ENCODE data around the gene UQCRH. TPM values are rescaled to one million over a fixed set of nuclear protein-coding genes. Genes with fewer than 3 reads are reported as not detected.
"Not testable (repeated sequence)": the region's sequence is repeated elsewhere in the genome, so short reads cannot be mapped to it uniquely, and the experiment has no call there.

UQCRH gene
- total and polyA plus RNA-seq, 5 experiments from 2014 or later = 130 to 371 (median 293) TPM

DNA sequence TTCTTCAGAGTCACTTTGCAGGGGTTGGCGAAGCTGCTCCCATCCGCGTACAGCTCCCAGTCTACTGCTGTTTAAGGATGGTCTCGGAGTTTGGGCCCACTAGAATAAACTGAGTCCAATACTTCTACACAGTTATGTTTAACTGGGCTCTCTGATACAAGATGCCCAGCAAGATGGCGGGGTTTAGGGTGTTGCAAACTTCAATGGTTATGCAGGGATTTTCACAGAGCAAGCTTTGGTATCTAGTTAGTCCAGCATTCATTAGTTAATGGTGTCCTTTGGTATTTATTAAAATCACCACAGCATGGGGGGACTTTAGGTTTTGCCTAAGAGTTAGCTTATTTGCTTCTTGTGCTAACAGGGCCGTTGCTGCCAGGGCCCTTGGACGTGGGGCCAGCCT lies 24.7 kb downstream of the UQCRH start:
- DNase-seq, H3K27ac Mint-ChIP-seq, H3K4me3 Mint-ChIP-seq, H3K9me3 Mint-ChIP-seq, H3K36me3 Mint-ChIP-seq, H3K4me1 Mint-ChIP-seq, ATAC-seq, H3K27me3 Mint-ChIP-seq: not testable (repeated sequence)
- POLR2A ChIA-PET = interaction anchor here (1.0 kb wide), 1 partner anchor 13 kb away, joined by 3 read pairs; the partner anchor contains the start of gene NSUN4

DNA sequence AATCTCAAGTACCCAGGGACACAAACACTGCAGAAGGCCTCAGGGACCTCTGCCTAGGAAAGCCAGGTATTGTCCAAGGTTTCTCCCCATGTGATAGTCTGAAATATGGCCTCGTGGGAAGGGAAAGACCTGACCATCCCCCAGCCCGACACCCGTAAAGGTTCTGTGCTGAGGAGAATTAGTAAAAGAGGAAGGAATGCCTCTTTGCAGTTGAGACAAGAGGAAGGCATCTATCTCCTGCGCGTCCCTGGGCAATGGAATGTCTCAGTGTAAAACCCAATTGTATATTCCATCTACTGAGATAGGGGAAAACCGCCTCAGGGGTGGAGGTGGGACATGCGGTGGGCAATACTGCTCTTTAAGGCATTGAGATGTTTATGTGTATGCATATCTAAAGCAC lies 26.3 kb downstream of the UQCRH start:
- POLR2A ChIA-PET, ATAC-seq, H3K4me1 Mint-ChIP-seq, H3K27ac Mint-ChIP-seq, DNase-seq, H3K27me3 Mint-ChIP-seq, H3K9me3 Mint-ChIP-seq, H3K4me3 Mint-ChIP-seq, H3K36me3 Mint-ChIP-seq: not testable (repeated sequence)

DNA sequence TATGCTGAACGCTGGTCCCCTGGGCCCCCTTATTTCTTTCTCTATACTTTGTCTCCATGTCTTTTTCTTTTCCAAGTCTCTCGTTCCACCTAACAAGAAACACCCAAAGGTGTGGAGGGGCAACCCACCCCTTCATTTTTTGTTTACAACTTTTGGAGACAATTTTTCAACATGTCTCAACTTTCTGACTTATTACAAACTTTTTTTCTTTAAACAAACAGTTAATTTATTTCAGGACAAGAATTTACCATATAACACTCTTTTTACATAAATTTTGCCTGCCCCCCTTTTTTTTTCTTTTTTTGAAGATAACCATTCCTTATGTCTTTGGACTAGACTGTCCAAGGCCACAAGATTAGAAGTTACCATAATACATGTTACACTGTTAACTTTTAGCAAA lies 26.9 kb downstream of the UQCRH start:
- POLR2A ChIA-PET, H3K4me3 Mint-ChIP-seq, H3K36me3 Mint-ChIP-seq, H3K4me1 Mint-ChIP-seq, H3K27me3 Mint-ChIP-seq, ATAC-seq, DNase-seq, H3K27ac Mint-ChIP-seq, H3K9me3 Mint-ChIP-seq: not testable (repeated sequence)

DNA sequence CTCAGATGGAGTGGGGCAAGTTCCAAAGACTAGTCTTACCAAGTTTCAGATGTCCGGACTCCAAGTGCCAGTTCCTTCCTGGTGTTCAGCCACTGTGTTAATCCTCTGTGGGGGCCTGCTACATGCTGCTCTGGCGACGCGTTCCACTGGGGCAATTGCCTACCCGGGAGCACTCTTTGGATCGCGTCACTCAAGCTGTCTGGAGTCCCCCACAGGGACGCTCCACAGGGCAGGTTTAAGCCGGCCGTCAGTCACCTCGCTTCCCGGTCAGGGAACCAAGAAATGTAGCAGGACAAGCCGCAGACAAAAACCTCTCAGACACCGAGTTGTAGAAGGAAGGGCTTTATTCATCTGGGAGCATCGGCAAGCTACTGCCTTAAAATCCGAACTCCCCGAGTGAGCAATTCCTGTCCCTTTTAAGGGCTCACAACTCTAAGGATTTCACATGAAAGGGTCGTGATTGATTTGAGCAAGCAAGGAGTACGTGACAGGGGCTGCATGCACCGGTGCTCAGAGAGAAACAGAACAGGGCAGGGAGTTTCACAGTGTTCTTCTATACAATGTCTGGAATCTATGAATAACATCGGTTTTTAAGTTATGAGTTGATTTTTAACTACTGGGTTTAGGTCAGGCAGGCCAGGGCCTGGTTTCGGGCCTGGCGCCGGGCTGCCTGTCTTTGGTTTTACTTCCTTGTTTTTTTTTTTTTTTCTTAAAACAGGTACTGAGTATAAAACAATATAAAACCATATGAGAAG lies 28.5 kb downstream of the UQCRH start:
- ATAC-seq, H3K27me3 Mint-ChIP-seq, H3K9me3 Mint-ChIP-seq, H3K4me1 Mint-ChIP-seq, H3K4me3 Mint-ChIP-seq, H3K36me3 Mint-ChIP-seq, DNase-seq, POLR2A ChIA-PET: not testable (repeated sequence)
- H3K27ac Mint-ChIP-seq = peak overlapping the region in 1 of 10 donors; percentile 34

DNA sequence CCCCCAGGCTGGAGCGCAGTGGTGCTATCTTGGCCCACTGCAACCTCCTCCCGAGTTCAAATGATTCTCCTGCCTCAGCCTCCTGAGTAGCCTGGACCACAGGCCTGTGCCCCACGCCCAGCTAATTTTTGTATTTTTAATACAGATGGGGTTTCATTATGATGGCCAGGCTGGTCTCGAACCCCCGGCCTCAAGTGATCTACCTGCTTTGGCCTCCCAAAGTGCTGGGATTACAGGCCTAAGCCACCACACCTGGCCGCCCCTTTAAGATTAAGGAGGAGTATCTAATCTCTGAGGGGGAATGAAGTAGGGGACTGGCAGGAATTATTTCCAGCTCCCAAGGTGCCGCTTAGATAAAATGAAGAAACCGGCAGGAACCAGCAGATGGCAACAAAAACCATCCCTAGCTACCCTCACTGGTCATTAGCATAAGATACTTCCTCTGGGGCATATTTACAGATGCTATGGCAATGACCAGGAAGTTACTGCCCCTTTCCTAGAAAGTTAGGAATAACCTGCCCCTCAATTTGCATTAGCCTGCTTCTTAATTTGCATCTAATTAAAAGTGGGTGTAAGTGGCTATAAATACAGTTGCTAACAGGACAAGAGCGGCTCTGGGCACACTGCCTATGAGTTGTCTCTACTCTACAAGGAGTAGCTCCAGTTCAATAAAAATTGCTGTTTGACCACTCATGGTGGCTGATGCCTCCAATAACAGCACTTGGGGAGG lies 30.0 kb downstream of the UQCRH start:
- Mint-ChIP-seq H3K4me1 (no peaks in the 10 kb centered on the region), H3K36me3 (no peaks in the 10 kb centered on the region), H3K4me3 (no peak overlapping the region), H3K27me3 (no peaks in the 10 kb centered on the region), H3K9me3 (no peaks in the 10 kb centered on the region), H3K27ac (no peak overlapping the region)
- no peak for ATAC-seq
- POLR2A ChIA-PET = no interaction called here
- no peak for DNase-seq

DNA sequence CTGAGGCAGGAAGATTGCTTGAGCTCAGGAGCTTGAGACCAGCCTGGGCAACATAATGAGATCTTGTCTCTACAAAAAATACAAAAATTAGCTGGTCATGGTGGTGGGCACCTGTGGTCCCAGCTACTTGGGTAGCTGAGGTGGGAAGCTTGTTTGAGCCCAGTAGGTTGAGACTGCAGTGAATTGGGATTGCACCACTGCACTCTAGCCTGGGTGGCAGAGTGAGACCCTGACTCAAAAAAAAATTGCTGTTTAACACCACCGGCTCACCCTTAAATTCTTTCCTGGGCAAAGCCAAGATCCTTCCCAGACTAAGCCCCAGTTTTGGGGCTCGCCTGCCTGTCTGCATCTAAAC lies 30.5 kb downstream of the UQCRH start:
- no peak for ATAC-seq
- POLR2A ChIA-PET = no interaction called here
- H3K4me3 Mint-ChIP-seq = no peak overlapping the region
- no peaks in the 10 kb centered on the region for H3K9me3 Mint-ChIP-seq
- H3K4me1 Mint-ChIP-seq = peaks cover 0 to 4% (median 1%) of the 10 kb centered on the region in 4 donors
- DNase-seq = no peak
- H3K27me3 Mint-ChIP-seq = no peaks in the 10 kb centered on the region
- H3K36me3 Mint-ChIP-seq = no peaks in the 10 kb centered on the region
- H3K27ac Mint-ChIP-seq = no peak overlapping the region

DNA sequence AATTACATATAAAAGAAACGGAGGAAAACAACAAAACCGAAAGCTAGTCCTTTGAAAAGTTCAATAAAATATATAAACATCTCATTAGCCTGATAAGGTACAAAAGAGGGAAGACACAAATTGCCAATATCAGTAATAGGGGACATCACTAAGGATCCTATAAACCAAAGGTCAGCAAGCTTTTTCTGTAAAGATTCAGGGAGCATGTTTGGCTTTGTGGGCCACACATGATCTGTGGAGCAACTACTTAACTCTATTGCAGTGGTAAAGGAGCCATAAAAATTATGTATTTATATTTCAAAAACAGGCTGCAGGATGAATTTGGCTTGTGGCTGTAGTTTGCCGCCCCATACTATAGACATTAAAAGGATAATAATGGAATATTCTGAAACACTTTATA lies 31.6 kb downstream of the UQCRH start:
- no peaks in the 10 kb centered on the region for H3K36me3 Mint-ChIP-seq
- no peak overlapping the region for H3K27ac Mint-ChIP-seq
- H3K4me1 Mint-ChIP-seq = peaks cover 4 to 11% (median 6%) of the 10 kb centered on the region in 4 donors
- no peaks in the 10 kb centered on the region for H3K27me3 Mint-ChIP-seq
- DNase-seq (no peak), ATAC-seq (no peak)
- POLR2A ChIA-PET = no interaction called here
- no peaks in the 10 kb centered on the region for H3K9me3 Mint-ChIP-seq
- no peak overlapping the region for H3K4me3 Mint-ChIP-seq

DNA sequence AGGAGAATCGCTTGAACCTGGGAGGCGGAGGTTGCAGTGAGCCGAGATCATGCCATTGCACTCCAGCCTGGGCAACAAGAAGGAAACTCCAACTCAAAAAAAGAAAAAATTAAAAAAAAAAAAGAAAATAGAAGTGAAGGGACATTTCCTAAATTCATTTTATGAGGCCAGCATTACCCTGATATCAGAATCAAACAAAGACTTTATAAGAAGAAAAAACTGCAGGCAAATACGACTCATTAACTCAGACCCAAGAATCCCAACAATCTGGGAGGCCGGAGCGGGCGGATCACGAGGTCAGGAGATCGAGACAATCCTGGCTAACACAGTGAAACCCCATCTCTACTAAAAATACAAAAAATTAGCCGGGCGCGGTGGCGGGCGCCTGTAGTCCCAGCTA lies 33.9 kb downstream of the UQCRH start:
- H3K27me3 Mint-ChIP-seq, H3K27ac Mint-ChIP-seq, H3K36me3 Mint-ChIP-seq, H3K9me3 Mint-ChIP-seq, ATAC-seq, DNase-seq, H3K4me3 Mint-ChIP-seq: not testable (repeated sequence)
- peaks cover 24 to 34% (median 28%) of the 10 kb centered on the region in 4 donors for H3K4me1 Mint-ChIP-seq
- POLR2A ChIA-PET = interaction anchor here (0.6 kb wide), 1 partner anchor 25 kb away, joined by 4 read pairs; no protein-coding TSS in a partner anchor

DNA sequence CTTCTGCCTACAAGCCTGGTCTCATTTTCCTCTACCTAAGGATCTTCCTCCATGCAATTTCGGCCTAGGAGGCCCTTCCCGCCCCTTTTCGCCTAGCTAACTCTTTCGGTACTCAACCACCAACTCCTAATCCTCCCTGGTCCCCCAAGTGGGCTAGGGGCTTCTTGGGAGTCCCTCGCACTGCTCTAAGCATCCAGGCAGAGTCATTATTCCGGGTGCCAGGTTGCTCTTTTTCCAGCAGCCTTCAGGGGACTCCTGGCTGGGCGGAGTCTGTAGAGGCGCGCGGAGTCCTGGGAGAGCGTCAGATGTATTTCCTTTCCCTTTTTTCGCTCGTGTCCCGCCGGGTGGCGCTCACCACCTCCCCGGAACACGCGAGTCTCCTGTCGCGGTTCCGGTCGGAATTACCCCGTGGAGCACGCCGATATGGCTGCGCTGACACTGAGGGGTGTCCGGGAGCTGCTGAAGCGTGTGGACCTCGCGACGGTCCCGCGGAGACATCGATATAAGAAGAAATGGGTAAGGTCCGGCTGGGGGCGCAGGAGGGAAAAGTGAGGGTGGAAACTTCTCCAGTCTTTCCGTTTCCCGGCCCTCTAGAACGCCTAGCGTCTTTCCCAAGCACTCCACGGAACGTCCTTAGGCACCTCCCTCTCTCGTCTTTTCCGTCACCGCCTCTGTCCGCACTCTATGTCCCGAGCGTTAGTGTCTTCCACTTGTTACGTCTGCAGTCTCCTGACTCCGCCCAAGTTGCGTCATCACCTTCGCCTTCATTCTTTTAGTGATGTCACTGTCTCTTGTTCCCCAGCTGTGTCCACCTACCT lies 37.1 kb downstream of the UQCRH start, which contains the start of gene NSUN4:
Gene NSUN4 (plus strand): TSS at position 404 of the 818 bp plus-strand sequence. CDS start 20 bp downstream, at position 424.
- peaks cover 0 to 16% (median 3%) of the 10 kb centered on the region in 3 donors for H3K36me3 Mint-ChIP-seq
- H3K27me3 Mint-ChIP-seq = no peaks in the 10 kb centered on the region
- POLR2A ChIA-PET = interaction anchor here (0.7 to 2.0 kb wide), 4 partner anchors 12 to 94 kb away, joined by 3 to 30 read pairs (median 8); partner anchors contain the start of genes LRRC41, RAD54L and UQCRH
- H3K9me3 Mint-ChIP-seq = peaks cover 0 to 2% (median 0%) of the 10 kb centered on the region in 9 donors
- DNase-seq (peak; percentile 68 to 89 (median 84)), ATAC-seq (peak; percentile 87 to 88)
- peak within 1 kb of the TSS; percentile 95 to 100 (median 100) for H3K27ac Mint-ChIP-seq
- peaks cover 31 to 59% (median 50%) of the 10 kb centered on the region in 4 donors for H3K4me1 Mint-ChIP-seq
- H3K4me3 Mint-ChIP-seq = peak within 1 kb of the TSS; percentile 97 to 100 (median 100)

DNA sequence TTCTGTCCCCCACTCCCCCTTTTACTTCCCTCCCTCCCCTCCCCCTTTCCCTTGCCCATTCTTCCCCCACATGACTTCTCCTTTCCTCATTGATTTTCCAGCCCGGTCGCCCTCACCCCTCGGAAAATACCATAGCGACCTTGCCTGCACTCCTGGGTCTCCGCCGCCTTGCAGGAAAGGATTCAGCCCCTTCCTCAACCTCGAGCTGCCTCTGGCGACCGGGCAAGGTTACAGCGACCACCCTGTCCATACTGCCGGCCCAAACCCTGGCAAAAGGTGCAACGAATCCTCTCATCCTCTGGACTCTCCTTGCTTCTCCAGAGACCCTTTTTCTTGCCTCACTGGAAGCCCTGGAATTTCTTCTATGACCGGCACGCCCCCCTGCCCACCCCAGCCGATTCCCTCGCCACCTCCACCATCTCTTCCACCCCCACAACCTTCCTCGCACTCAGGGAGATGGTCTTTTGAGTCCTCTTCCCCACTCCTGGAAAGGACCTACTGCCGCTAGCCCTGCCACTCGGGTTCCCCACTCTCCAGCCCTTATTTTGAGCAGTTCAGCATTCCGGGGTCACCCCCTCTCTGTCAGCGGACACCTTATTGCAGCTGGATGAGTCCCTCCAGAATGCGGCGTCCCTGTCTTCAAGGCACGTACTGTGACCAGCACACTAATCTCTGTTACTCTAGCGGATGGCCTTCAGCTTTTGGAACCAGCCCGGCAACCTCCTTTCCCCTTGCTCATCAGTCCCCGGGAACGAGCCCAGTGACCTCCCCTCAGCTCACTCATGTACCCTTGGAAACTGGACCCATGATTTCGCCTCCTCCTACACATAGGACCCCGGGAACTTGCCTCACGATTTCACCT lies 38.0 kb downstream of the UQCRH start:
- ATAC-seq = no peak
- Mint-ChIP-seq H3K4me3 (peak overlapping the region; percentile 97 to 100 (median 100)), H3K36me3 (peaks cover 0 to 24% (median 3%) of the 10 kb centered on the region in 3 donors), H3K27ac (peak overlapping the region; percentile 95 to 100 (median 100)), H3K27me3 (no peaks in the 10 kb centered on the region), H3K9me3 (peaks cover 0 to 2% (median 0%) of the 10 kb centered on the region in 9 donors), H3K4me1 (peaks cover 32 to 59% (median 50%) of the 10 kb centered on the region in 4 donors)
- DNase-seq = peak in 2 of 10 donors; percentile 7 to 13
- POLR2A ChIA-PET = interaction anchor here (0.6 to 2.0 kb wide), 4 partner anchors 10 to 95 kb away, joined by 3 to 30 read pairs (median 7); partner anchors contain the start of genes LRRC41, RAD54L and UQCRH

DNA sequence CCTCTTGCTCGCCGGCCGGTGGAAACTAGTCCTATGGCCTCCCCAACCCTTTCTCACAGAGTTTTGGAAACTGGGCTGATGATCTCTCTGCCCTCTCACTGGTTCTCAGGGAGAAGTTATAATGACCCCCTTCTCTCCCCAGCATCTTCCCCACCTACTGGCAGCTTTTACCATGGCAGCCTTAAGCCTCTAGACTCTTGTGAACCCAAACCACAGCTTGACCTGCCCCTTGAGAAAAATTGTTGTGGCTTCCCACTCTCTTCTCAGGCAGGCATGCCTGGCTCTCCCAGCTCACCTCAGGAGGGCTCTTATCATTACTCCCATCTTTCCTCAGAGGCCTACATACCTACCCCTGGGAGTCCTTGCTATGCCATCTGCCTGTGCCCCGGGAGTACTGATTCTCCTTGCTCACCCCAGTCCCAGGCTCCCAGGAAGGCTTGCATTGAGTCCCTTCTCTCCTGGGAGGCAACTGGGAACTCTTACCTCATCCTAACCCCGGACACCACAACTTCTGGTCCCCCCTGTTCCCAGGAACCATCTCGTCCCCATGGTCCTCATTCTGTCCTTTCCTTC lies 38.7 kb downstream of the UQCRH start:
- ATAC-seq = no peak
- peaks cover 0 to 31% (median 3%) of the 10 kb centered on the region in 3 donors for H3K36me3 Mint-ChIP-seq
- peak overlapping the region; percentile 97 to 100 (median 100) for H3K4me3 Mint-ChIP-seq
- H3K9me3 Mint-ChIP-seq = peaks cover 0 to 2% (median 0%) of the 10 kb centered on the region in 9 donors
- no peaks in the 10 kb centered on the region for H3K27me3 Mint-ChIP-seq
- DNase-seq = peak in 2 of 10 donors; percentile 12 to 19
- peak overlapping the region; percentile 95 to 100 (median 100) for H3K27ac Mint-ChIP-seq
- peaks cover 32 to 59% (median 50%) of the 10 kb centered on the region in 4 donors for H3K4me1 Mint-ChIP-seq
- POLR2A ChIA-PET = interaction anchor here (0.6 kb wide), 1 partner anchor 10 kb away, joined by 3 read pairs; no protein-coding TSS in a partner anchor

Data from naive thymus-derived CD8-positive, alpha-beta T cell (primary cell).